SKM-1 treated with dmso at 0.1 percent for 144 hours (cell line): ENCODE results near the gene CCL24.
"Not testable (repeated sequence)": the region's sequence is repeated elsewhere in the genome, so short reads cannot be mapped to it uniquely, and the experiment has no call there.

Experiments used
- DNase-seq: peaks from one replicate; lab custom pipeline; 2025; ENCODE audit not compliant: unreplicated experiment; lab: John Stamatoyannopoulos, UW

Gene CCL24

GRCh38 chr7:75788154-75788847 lies 25.3 kb downstream of the CCL24 start:
- not testable (repeated sequence) for DNase-seq

GRCh38 chr7:75783058-75783457 lies 30.5 kb downstream of the CCL24 start:
- not testable (repeated sequence) for DNase-seq

- DNase-seq: not testable (repeated sequence)
Observed at GRCh38 chr7:75780647-75781273, 32.8 kb downstream of the CCL24 start.

- not testable (repeated sequence) for DNase-seq
Observed at GRCh38 chr7:75779516-75779915, 34.1 kb downstream of the CCL24 start.

- not testable (repeated sequence) for DNase-seq
Observed at GRCh38 chr7:75779035-75779434, 34.6 kb downstream of the CCL24 start.

- no peak for DNase-seq
Observed at GRCh38 chr7:75776295-75776971, 37.2 kb downstream of the CCL24 start.

GRCh38 chr7:75773958-75774357 lies 39.6 kb downstream of the CCL24 start:
- DNase-seq: not testable (repeated sequence)

- no peak for DNase-seq
Observed at GRCh38 chr7:75772081-75773077, 41.2 kb downstream of the CCL24 start, which contains the start of gene CCL26. Gene CCL26, minus strand, starts transcription at chr7:75772211. Its CDS starts 35 bp downstream, at chr7:75772176.

GRCh38 chr7:75771224-75771623 lies 42.4 kb downstream of the CCL24 start:
- DNase-seq: no peak

- DNase-seq: peak; percentile 80
Observed at GRCh38 chr7:75762350-75762917, 51.2 kb downstream of the CCL24 start.

- DNase-seq: not testable (repeated sequence)
Observed at GRCh38 chr7:75761801-75762200, 51.8 kb downstream of the CCL24 start.
